ENCODE results near the gene USP1. TPM values are rescaled to one million over a fixed set of nuclear protein-coding genes. Genes with fewer than 3 reads are reported as not detected.

The USP1 gene
- 14.1 TPM for total RNA-seq
- long read RNA-seq, transcript USP1-201 (9 exons, 3,996 nt), result major isoform, 8 of 20 reads
- long read RNA-seq, partial matches to known transcripts, result 7 of 20 reads
- long read RNA-seq, other reads (novel, unspliced or antisense), result 2 of 20 reads

- peak; percentile 96 for DNase-seq
- peak; percentile 89 for ATAC-seq
- intact Hi-C loops (cut with micrococcal nuclease), result no loop called here
These were observed at the start of gene USP1 for GRCh38 chr1:62436466-62437272. Gene USP1, plus strand, starts transcription at chr1:62437049. Its CDS starts 2,819 bp downstream, at chr1:62439868.

GRCh38 chr1:62389531-62389930, 47.3 kb upstream of the USP1 start:
- ATAC-seq, result no peak
- DNase-seq, result no peak
- intact Hi-C loops (cut with micrococcal nuclease), result no loop called here

GRCh38 chr1:62390071-62390470, 46.8 kb upstream of the USP1 start:
- intact Hi-C loops (cut with micrococcal nuclease), result no loop called here
- no peak for DNase-seq
- no peak for ATAC-seq

GRCh38 chr1:62391369-62391971, 45.4 kb upstream of the USP1 start:
- ATAC-seq, result no peak
- intact Hi-C loops (cut with micrococcal nuclease), result no loop called here
- no peak for DNase-seq

- DNase-seq (no peak), ATAC-seq (no peak)
- intact Hi-C loops (cut with micrococcal nuclease), result no loop called here
These were observed 43.9 kb upstream of the USP1 start for GRCh38 chr1:62392951-62393350.

- no peak for DNase-seq
- intact Hi-C loops (cut with micrococcal nuclease), result no loop called here
These were observed 42.2 kb upstream of the USP1 start for GRCh38 chr1:62394646-62395045.

GRCh38 chr1:62395291-62395690, 41.6 kb upstream of the USP1 start:
- intact Hi-C loops (cut with micrococcal nuclease), result no loop called here
- ATAC-seq, result no peak
- DNase-seq, result no peak

More at GRCh38 chr1:62394646-62395045, 42.2 kb upstream of the USP1 start:
- ATAC-seq, result no peak

- DNase-seq, result no peak
- ATAC-seq, result no peak
These were observed 40.0 kb upstream of the USP1 start for GRCh38 chr1:62396871-62397270.

GRCh38 chr1:62397301-62397700, 39.5 kb upstream of the USP1 start:
- DNase-seq (no peak), ATAC-seq (no peak)
- intact Hi-C loops (cut with micrococcal nuclease), result no loop called here

More at GRCh38 chr1:62396871-62397270, 40.0 kb upstream of the USP1 start:
- intact Hi-C loops (cut with micrococcal nuclease), result no loop called here

GRCh38 chr1:62398377-62398776, 38.5 kb upstream of the USP1 start:
- intact Hi-C loops (cut with micrococcal nuclease), result no loop called here
- DNase-seq, result no peak
- ATAC-seq, result no peak

GRCh38 chr1:62401034-62401760, 35.7 kb upstream of the USP1 start:
- intact Hi-C loops (cut with micrococcal nuclease), result no loop called here
- DNase-seq (no peak), ATAC-seq (no peak)

- intact Hi-C loops (cut with micrococcal nuclease), result no loop called here
- no peak for ATAC-seq
- DNase-seq, result no peak
These were observed 31.6 kb upstream of the USP1 start for GRCh38 chr1:62405247-62405646.

- DNase-seq, result no peak
- no peak for ATAC-seq
- intact Hi-C loops (cut with micrococcal nuclease), result loop anchor here (2.0 kb wide), 1 partner anchor 232 kb away; no protein-coding TSS in a partner anchor
These were observed 30.3 kb upstream of the USP1 start for GRCh38 chr1:62406576-62406975.

GRCh38 chr1:62407398-62408009, 29.3 kb upstream of the USP1 start:
- DNase-seq, result no peak
- ATAC-seq, result no peak
- intact Hi-C loops (cut with micrococcal nuclease), result loop anchor here (2.0 kb wide), 1 partner anchor 233 kb away; no protein-coding TSS in a partner anchor

- no peak for DNase-seq
- intact Hi-C loops (cut with micrococcal nuclease), result no loop called here
- ATAC-seq, result no peak
These were observed 21.2 kb upstream of the USP1 start for GRCh38 chr1:62415687-62416086.

GRCh38 chr1:62417351-62417999, 19.4 kb upstream of the USP1 start:
- DNase-seq, result no peak
- ATAC-seq, result no peak
- intact Hi-C loops (cut with micrococcal nuclease), result no loop called here

GRCh38 chr1:62420214-62420613, 16.6 kb upstream of the USP1 start:
- no peak for ATAC-seq
- no peak for DNase-seq
- intact Hi-C loops (cut with micrococcal nuclease), result no loop called here

- ATAC-seq, result no peak
- DNase-seq, result no peak
- intact Hi-C loops (cut with micrococcal nuclease), result no loop called here
These were observed 13.1 kb upstream of the USP1 start for GRCh38 chr1:62423580-62424242.
